ENCODE results near the gene ZSWIM7.

ZSWIM7 gene

GRCh38 chr17:15934866-15935265 is 64.6 kb downstream of the ZSWIM7 start:
- Histone ChIP-seq H3K27me3 (ENCODE audit: control insufficient read depth, insufficient read depth, low read length, poor library complexity, severe bottlenecking) (no peaks in the 10 kb centered on the region), H3K27ac (ENCODE audit: insufficient read depth, low read depth, low read length, poor library complexity, severe bottlenecking) (no peak overlapping the region), H3K9me3 (ENCODE audit: control insufficient read depth, low read length) (no peaks in the 10 kb centered on the region), H3K4me1 (ENCODE audit: control insufficient read depth, insufficient read depth, low read length) (no peaks in the 10 kb centered on the region), H3K4me3 (ENCODE audit: insufficient read depth, low read depth, low read length) (no peak overlapping the region), H3K36me3 (ENCODE audit: control insufficient read depth, insufficient read depth, low read length) (no peaks in the 10 kb centered on the region)
- 91 to 95% methylated on average over 4 to 5 of the region's 5 CpGs for WGBS, 2 experiments

DNA sequence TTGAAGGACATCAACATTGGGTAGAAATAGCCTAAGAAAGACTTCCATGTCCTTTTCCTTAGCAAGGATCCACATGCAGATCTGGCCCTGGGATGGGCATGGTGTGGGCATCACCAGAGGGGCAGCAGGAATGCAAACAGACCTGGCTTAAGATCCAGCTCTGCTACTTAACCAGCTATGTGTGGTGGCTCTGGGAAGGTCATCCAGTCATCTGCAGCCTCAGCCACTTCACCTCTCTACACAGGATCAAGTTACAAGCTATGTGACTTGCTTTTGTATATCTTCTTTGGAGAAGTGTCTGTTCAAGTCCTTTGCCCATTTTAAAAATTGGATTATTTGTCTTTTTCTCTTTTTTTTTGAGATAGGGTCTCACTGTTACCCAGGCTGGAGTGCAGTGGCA is 68.1 kb downstream of the ZSWIM7 start:
- no peaks in the 10 kb centered on the region for H3K36me3 ChIP-seq (ENCODE audit: control insufficient read depth, insufficient read depth, low read length)
- H3K4me3 ChIP-seq (ENCODE audit: insufficient read depth, low read depth, low read length) = no peak overlapping the region
- no peaks in the 10 kb centered on the region for H3K4me1 ChIP-seq (ENCODE audit: control insufficient read depth, insufficient read depth, low read length)
- no peak overlapping the region for H3K27ac ChIP-seq (ENCODE audit: insufficient read depth, low read depth, low read length, poor library complexity, severe bottlenecking)
- H3K27me3 ChIP-seq (ENCODE audit: control insufficient read depth, insufficient read depth, low read length, poor library complexity, severe bottlenecking) = no peaks in the 10 kb centered on the region
- no peaks in the 10 kb centered on the region for H3K9me3 ChIP-seq (ENCODE audit: control insufficient read depth, low read length)

- H3K9me3 ChIP-seq (ENCODE audit: control insufficient read depth, low read length) = no peaks in the 10 kb centered on the region
- H3K4me3 ChIP-seq (ENCODE audit: insufficient read depth, low read depth, low read length) = no peak overlapping the region
- no peaks in the 10 kb centered on the region for H3K36me3 ChIP-seq (ENCODE audit: control insufficient read depth, insufficient read depth, low read length)
- H3K27ac ChIP-seq (ENCODE audit: insufficient read depth, low read depth, low read length, poor library complexity, severe bottlenecking) = no peak overlapping the region
- no peaks in the 10 kb centered on the region for H3K27me3 ChIP-seq (ENCODE audit: control insufficient read depth, insufficient read depth, low read length, poor library complexity, severe bottlenecking)
- WGBS, 2 experiments = 75 to 78% methylated on average over 6 of the region's 6 CpGs
- H3K4me1 ChIP-seq (ENCODE audit: control insufficient read depth, insufficient read depth, low read length) = no peaks in the 10 kb centered on the region
Measured at GRCh38 chr17:15930426-15930825, 69.1 kb downstream of the ZSWIM7 start.

- Histone ChIP-seq H3K36me3 (ENCODE audit: control insufficient read depth, insufficient read depth, low read length) (no peaks in the 10 kb centered on the region), H3K27me3 (ENCODE audit: control insufficient read depth, insufficient read depth, low read length, poor library complexity, severe bottlenecking) (no peaks in the 10 kb centered on the region), H3K4me3 (ENCODE audit: insufficient read depth, low read depth, low read length) (no peak overlapping the region), H3K27ac (ENCODE audit: insufficient read depth, low read depth, low read length, poor library complexity, severe bottlenecking) (no peak overlapping the region), H3K4me1 (ENCODE audit: control insufficient read depth, insufficient read depth, low read length) (no peaks in the 10 kb centered on the region), H3K9me3 (ENCODE audit: control insufficient read depth, low read length) (no peaks in the 10 kb centered on the region)
- 81 to 85% methylated on average over 4 of the region's 4 CpGs for WGBS, 2 experiments
Measured at GRCh38 chr17:15929941-15930340, 69.6 kb downstream of the ZSWIM7 start.

DNA sequence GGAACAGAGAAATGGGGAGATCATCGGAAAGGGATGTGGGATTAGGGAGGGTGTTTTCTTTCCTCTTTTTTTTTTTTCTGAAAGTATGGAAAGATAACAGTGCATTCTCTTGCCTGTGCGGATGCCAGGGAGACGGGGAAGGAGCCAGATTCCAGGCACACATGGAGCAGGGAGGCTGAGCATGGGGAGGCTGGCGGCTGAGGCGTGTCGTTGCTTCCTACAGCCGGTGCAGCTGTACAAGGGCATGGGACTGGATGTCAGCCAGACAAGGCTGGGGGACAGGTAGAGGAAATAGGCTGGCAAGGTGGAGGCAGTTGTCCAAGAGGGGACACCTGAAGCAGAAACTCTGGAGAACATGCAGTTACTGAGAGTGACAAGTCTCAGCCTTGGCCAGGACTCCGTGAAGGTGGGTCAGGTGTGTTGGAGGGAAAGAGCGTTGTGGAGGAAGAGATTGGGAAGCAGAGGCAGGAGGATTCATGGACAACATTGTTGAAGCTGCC is 71.2 kb downstream of the ZSWIM7 start:
- 93 to 96% methylated on average over 9 of the region's 9 CpGs for WGBS, 2 experiments
- Histone ChIP-seq H3K9me3 (ENCODE audit: control insufficient read depth, low read length) (no peaks in the 10 kb centered on the region), H3K27ac (ENCODE audit: insufficient read depth, low read depth, low read length, poor library complexity, severe bottlenecking) (no peak overlapping the region)

More for the DNA sequence above, 71.2 kb downstream of the ZSWIM7 start:
- Histone ChIP-seq H3K27me3 (ENCODE audit: control insufficient read depth, insufficient read depth, low read length, poor library complexity, severe bottlenecking) (no peaks in the 10 kb centered on the region), H3K4me1 (ENCODE audit: control insufficient read depth, insufficient read depth, low read length) (no peaks in the 10 kb centered on the region), H3K4me3 (ENCODE audit: insufficient read depth, low read depth, low read length) (no peak overlapping the region), H3K36me3 (ENCODE audit: control insufficient read depth, insufficient read depth, low read length) (no peaks in the 10 kb centered on the region)
